Astrocyte (in vitro differentiated cells and primary cell): ENCODE data around the gene GSTA1.
"Not testable (repeated sequence)": the region's sequence is repeated elsewhere in the genome, so short reads cannot be mapped to it uniquely, and the experiment has no call there.

Source experiments
- EZH2 ChIP-seq: IDR thresholded peaks from 2 replicates; pipeline ENCODE4 v1.6.1; 2012; ENCODE audit warnings: mild to moderate bottlenecking, low read length, inconsistent platforms; ENCODE audit not compliant: insufficient read depth
- TF ChIP-seq, protein P1 (sequence below): IDR thresholded peaks from 2 replicates; pipeline ENCODE4 v1.5.1; 2011; ENCODE audit warnings: low read depth, mild to moderate bottlenecking, inconsistent platforms, low read length, moderate library complexity; ENCODE audit not compliant: insufficient read depth

- TF ChIP-seq, protein P1, sequence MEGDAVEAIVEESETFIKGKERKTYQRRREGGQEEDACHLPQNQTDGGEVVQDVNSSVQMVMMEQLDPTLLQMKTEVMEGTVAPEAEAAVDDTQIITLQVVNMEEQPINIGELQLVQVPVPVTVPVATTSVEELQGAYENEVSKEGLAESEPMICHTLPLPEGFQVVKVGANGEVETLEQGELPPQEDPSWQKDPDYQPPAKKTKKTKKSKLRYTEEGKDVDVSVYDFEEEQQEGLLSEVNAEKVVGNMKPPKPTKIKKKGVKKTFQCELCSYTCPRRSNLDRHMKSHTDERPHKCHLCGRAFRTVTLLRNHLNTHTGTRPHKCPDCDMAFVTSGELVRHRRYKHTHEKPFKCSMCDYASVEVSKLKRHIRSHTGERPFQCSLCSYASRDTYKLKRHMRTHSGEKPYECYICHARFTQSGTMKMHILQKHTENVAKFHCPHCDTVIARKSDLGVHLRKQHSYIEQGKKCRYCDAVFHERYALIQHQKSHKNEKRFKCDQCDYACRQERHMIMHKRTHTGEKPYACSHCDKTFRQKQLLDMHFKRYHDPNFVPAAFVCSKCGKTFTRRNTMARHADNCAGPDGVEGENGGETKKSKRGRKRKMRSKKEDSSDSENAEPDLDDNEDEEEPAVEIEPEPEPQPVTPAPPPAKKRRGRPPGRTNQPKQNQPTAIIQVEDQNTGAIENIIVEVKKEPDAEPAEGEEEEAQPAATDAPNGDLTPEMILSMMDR, result not testable (repeated sequence)
- TF ChIP-seq EZH2, result not testable (repeated sequence)
These were observed 40.2 kb downstream of the GSTA1 start, which contains the start of gene GSTA2 for GRCh38 chr6:52763322-52763916.
